Breast epithelium (tissue), 3 donors: Measurements from ENCODE around the gene PTPRK.

ENCODE experiments used
- CTCF ChIP-seq, 3 donors: fragments of 450-650 bp; IDR thresholded peaks; one replicate each; pipeline ENCODE4 v1.5.1; 2016 to 2017; ENCODE audit warnings: antibody characterized with exemption in 3 of 3, mild to moderate bottlenecking in 3 of 3, moderate library complexity in 3 of 3
- POLR2A ChIP-seq: fragments of 450-650 bp; IDR thresholded peaks from one replicate; pipeline ENCODE4 v1.6.1; 2016; ENCODE audit warnings: antibody characterized with exemption, mild to moderate bottlenecking, moderate library complexity

GRCh38 chr6:128179876-128180438 lies 340.4 kb downstream of the PTPRK start:
- TF ChIP-seq POLR2A (no peak), CTCF (IDR thresholded peaks at IDR 0.05) (no peak)
